Keratinocyte (primary cell): ENCODE measurements around the gene TFRC. TPM values are rescaled to one million over a fixed set of nuclear protein-coding genes. Genes with fewer than 3 reads are reported as not detected.

Experiments used
- DNase-seq: peaks from one replicate; pipeline ENCODE4 v3.0.0-alpha.2; 2011; ENCODE audit warnings: low read depth, missing footprints, low spot score
- FAIRE-seq: peaks from 2 replicates; lab custom pipeline; 2011; peaks lifted over from hg19 to GRCh38; lab: Jason Lieb, UNC
- H2AFZ ChIP-seq: 2 replicates; pipeline ENCODE4 v1.6.0; 2012; ENCODE audit warnings: low read length, control low read depth, inconsistent platforms; ENCODE audit not compliant: control insufficient read depth
- H3K27ac ChIP-seq: 2 replicates; pipeline ENCODE4 v1.5.1; 2011; ENCODE audit warnings: low read length; ENCODE audit not compliant: control insufficient read depth, insufficient read depth
- H3K27me3 ChIP-seq: 3 replicates; pipeline ENCODE4 v1.6.0; 2011; ENCODE audit warnings: low read length; ENCODE audit not compliant: control insufficient read depth, insufficient read depth; ENCODE audit errors: extremely low read depth
- H3K36me3 ChIP-seq, 2 experiments: 2 replicates in 1 of 2; 3 replicates in 1 of 2; pipeline ENCODE4 v1.5.1; 2011; ENCODE audit warnings: low read length in 2 of 2, mild to moderate bottlenecking in 1 of 2; ENCODE audit not compliant: control insufficient read depth in 2 of 2, insufficient read depth in 2 of 2; ENCODE audit errors: extremely low read depth in 1 of 2
- H3K4me1 ChIP-seq: 3 replicates; pipeline ENCODE4 v1.5.1; 2011; ENCODE audit warnings: low read length; ENCODE audit not compliant: control insufficient read depth, insufficient read depth; ENCODE audit errors: extremely low read depth
- H3K4me2 ChIP-seq: 3 replicates; pipeline ENCODE4 v1.6.0; 2011; ENCODE audit warnings: low read depth, low read length; ENCODE audit not compliant: control insufficient read depth, insufficient read depth; ENCODE audit errors: extremely low read depth
- H3K4me3 ChIP-seq, 3 experiments: fragments of 200-600 bp in 1 of 3; sonication (generic) in 1 of 3; 2 replicates in 2 of 3; 3 replicates in 1 of 3; pipeline ENCODE4 v1.5.1; 2011 to 2016; ENCODE audit warnings: low read length in 3 of 3, mild to moderate bottlenecking in 3 of 3, control low read depth in 2 of 3, inconsistent platforms in 1 of 3, low read depth in 1 of 3, mixed read lengths in 1 of 3, mixed run types in 1 of 3, moderate library complexity in 1 of 3; ENCODE audit not compliant: control insufficient read depth in 2 of 3, insufficient read depth in 2 of 3; ENCODE audit errors: extremely low read depth in 1 of 3
- H3K79me2 ChIP-seq: 2 replicates; pipeline ENCODE4 v1.6.0; 2012; ENCODE audit warnings: low read length; ENCODE audit not compliant: control insufficient read depth, insufficient read depth
- H3K9ac ChIP-seq: 3 replicates; pipeline ENCODE4 v1.6.0; 2011; ENCODE audit warnings: low read length; ENCODE audit not compliant: control insufficient read depth, insufficient read depth; ENCODE audit errors: extremely low read depth
- H3K9me1 ChIP-seq: 3 replicates; pipeline ENCODE4 v1.6.0; 2011; ENCODE audit warnings: low read length; ENCODE audit not compliant: control insufficient read depth, insufficient read depth; ENCODE audit errors: extremely low read depth
- H3K9me3 ChIP-seq: 2 replicates; pipeline ENCODE4 v1.5.1; 2012; ENCODE audit warnings: low read depth, low read length; ENCODE audit not compliant: control insufficient read depth
- H4K20me1 ChIP-seq: 3 replicates; pipeline ENCODE4 v1.6.0; 2011; ENCODE audit warnings: low read length; ENCODE audit not compliant: control insufficient read depth, insufficient read depth; ENCODE audit errors: extremely low read depth
- EZH2 ChIP-seq: IDR thresholded peaks from one replicate; pipeline ENCODE4 v1.6.1; 2012; ENCODE audit warnings: inconsistent platforms, mild to moderate bottlenecking, low read length, moderate library complexity
- dilution Hi-C: fragments of 300-500 bp; cut with MboI; formaldehyde crosslinking; loops from one replicate; pipeline ENCODE4 v1.7.0; 2020; ENCODE audit warnings: low sequenced_read_pairs; ENCODE audit not compliant: extremely low pct_ligation_motif_present
- polyA plus RNA-seq, 5 experiments: library from polyadenylated mRNA; depleted of rRNA in 3 of 5; stranded (reverse) in 3 of 5; stranded (forward) in 1 of 5; unstranded in 1 of 5; fragments of >200 nt; gene quantifications; 1 replicate in 1 of 5; 2 replicates in 3 of 5; 3 replicates in 1 of 5; pipeline versions ENCODE4 v1.2.1 to v1.2.3, GENCODE V29; 2011 to 2012; ENCODE audit warnings: missing spikeins in 2 of 5, low read depth in 1 of 5, low replicate concordance in 1 of 5
- TF ChIP-seq, protein P1 (sequence below), 3 experiments: IDR thresholded peaks in 1 of 3; conservative IDR thresholded peaks in 1 of 3; optimal IDR thresholded peaks in 1 of 3; 2 replicates in 2 of 3; 3 replicates in 1 of 3; pipeline versions ENCODE3 to v1.5.1; 2011; ENCODE audit warnings: low read length in 3 of 3, mild to moderate bottlenecking in 3 of 3, moderate library complexity in 2 of 3, control low read depth in 1 of 3, inconsistent platforms in 1 of 3; ENCODE audit not compliant: insufficient read depth in 2 of 3; ENCODE audit errors: extremely low read depth in 1 of 3

TFRC gene
- polyA plus RNA-seq, 1 donor (not counting 4 experiments of a cell fraction or from before 2014, with no cell fraction given) = 109 TPM

DNA sequence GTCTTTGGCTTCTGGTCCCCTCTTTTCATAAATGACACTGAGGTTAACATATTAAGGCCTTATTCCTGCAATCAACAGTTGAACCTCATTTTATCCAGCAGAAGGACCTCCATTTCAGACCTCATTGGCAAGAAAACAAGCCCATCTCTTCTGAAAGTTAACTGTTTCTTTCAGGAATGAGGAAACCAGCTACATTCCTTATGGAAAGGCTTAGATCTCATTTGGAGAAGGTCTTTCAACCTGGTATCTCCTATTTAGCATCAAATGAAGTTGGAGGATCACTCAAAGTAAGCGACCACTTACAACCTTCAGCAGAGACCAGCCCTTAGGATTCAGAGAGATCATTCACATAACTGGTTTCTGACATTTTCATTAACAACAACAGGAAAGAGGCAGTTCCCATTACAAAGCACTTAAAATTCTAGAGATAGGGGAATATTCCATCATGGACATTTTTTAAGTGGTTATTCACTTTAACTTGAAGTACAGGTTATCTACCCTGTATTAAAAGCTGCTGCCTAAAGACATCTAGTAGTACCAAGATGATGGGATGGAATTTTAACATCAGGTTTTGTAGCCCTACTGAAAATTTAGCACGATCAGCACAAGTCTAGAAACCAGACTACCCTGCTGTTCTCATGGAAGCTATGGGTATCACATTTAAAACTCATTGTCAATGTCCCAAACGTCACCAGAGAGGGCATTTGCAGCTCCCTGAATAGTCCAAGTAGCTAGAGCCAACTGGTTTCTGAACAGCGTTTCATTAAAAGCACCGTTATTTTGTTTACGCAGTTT, 30.4 kb downstream of the TFRC start:
- H2AFZ ChIP-seq = no peak overlapping the region
- H3K36me3 ChIP-seq = peaks cover 37 to 43% of the 10 kb centered on the region in 2 experiments
- no peaks in the 10 kb centered on the region for H3K9me3 ChIP-seq
- H3K9me1 ChIP-seq = no peaks in the 10 kb centered on the region
- no peak overlapping the region for H3K4me3 ChIP-seq
- H3K9ac ChIP-seq = no peak overlapping the region
- DNase-seq (no peak), FAIRE-seq (no peak)
- no peaks in the 10 kb centered on the region for H3K27me3 ChIP-seq
- no peak overlapping the region for H3K27ac ChIP-seq
- no peak for TF ChIP-seq EZH2
- TF ChIP-seq, protein P1, sequence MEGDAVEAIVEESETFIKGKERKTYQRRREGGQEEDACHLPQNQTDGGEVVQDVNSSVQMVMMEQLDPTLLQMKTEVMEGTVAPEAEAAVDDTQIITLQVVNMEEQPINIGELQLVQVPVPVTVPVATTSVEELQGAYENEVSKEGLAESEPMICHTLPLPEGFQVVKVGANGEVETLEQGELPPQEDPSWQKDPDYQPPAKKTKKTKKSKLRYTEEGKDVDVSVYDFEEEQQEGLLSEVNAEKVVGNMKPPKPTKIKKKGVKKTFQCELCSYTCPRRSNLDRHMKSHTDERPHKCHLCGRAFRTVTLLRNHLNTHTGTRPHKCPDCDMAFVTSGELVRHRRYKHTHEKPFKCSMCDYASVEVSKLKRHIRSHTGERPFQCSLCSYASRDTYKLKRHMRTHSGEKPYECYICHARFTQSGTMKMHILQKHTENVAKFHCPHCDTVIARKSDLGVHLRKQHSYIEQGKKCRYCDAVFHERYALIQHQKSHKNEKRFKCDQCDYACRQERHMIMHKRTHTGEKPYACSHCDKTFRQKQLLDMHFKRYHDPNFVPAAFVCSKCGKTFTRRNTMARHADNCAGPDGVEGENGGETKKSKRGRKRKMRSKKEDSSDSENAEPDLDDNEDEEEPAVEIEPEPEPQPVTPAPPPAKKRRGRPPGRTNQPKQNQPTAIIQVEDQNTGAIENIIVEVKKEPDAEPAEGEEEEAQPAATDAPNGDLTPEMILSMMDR (optimal IDR thresholded peaks at IDR 0.05 in 1 of 3, IDR thresholded peaks at IDR 0.05 in 1 of 3, conservative IDR thresholded peaks at IDR 0.05 in 1 of 3; ENCODE audit: extremely low read depth in 1 of 3, insufficient read depth in 2 of 3, low read length in 3 of 3) = no peak
- H4K20me1 ChIP-seq = no peaks in the 10 kb centered on the region
- no peaks in the 10 kb centered on the region for H3K4me1 ChIP-seq
- H3K79me2 ChIP-seq = no peaks in the 10 kb centered on the region
- H3K4me2 ChIP-seq = no peak overlapping the region
- dilution Hi-C loops = no loop called here

DNA sequence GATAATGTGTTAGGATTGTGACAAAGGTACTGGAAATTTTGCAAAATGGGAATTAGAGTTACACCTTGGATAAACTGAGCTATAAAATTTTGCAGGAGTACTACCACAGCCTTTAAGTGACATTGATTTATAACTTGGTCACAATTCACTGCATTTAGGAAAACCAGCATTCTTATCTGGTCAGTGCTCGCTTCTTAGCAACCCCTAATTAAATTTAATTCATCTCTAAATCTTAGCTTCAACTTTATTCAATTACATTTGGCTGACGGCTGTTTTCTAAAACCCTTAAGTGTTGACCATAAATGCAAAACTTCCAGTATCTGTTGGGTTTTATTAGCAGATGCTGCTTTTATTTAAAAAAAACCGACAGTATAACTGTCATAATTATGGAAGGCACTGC, 31.3 kb downstream of the TFRC start:
- TF ChIP-seq EZH2 = no peak
- TF ChIP-seq, protein P1 (optimal IDR thresholded peaks at IDR 0.05 in 1 of 3, IDR thresholded peaks at IDR 0.05 in 1 of 3, conservative IDR thresholded peaks at IDR 0.05 in 1 of 3; ENCODE audit: extremely low read depth in 1 of 3, insufficient read depth in 2 of 3, low read length in 3 of 3) = no peak

More for the DNA sequence above, 31.3 kb downstream of the TFRC start:
- Histone ChIP-seq H3K4me3 (no peak overlapping the region), H3K9me3 (no peaks in the 10 kb centered on the region), H2AFZ (no peak overlapping the region), H3K9me1 (no peaks in the 10 kb centered on the region), H3K27me3 (no peaks in the 10 kb centered on the region), H3K4me2 (no peak overlapping the region), H3K36me3 (peaks cover 33 to 39% of the 10 kb centered on the region in 2 experiments), H3K9ac (no peak overlapping the region), H4K20me1 (no peaks in the 10 kb centered on the region), H3K79me2 (no peaks in the 10 kb centered on the region), H3K4me1 (no peaks in the 10 kb centered on the region), H3K27ac (no peak overlapping the region)
- dilution Hi-C loops = no loop called here
- no peak for FAIRE-seq
- DNase-seq = no peak
